ENCODE results near the gene HRK.
A peak's percentile ranks its signal among the peaks of the same experiment; 100 is the strongest.

HRK gene

DNA sequence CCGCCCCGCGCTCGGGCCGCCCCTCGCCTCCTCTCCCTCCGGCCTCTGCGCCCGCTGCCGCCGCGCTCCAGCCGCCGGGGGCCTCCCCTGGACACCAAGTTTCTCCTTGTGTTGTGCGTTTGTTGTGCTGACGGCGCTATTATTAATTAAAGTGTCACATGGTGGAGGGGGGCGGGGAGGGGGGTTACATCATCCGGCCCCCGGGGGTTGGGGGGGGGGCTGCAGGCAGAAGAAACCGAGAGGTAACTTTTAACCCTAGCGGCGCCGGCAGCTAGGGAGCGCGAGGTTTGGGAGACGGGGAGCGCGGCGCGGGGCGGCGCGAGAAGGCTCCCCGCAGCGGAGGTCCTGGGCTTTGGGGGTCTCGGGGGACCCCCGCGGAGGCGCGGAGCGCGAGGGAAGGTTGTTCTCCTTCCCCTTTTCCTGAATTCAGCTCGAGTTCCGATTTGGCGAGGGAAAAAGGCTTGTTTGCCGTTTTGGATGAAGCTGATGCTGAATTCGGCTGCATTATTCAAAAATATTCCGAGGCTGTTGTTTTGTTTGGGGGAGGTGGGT, at the start of gene HRK:
Gene HRK, minus strand, starts transcription at position 117 of the 552 bp plus-strand sequence. CDS start 134 bp downstream, outside the sequence.
- DNase-seq = no peak
- in situ Hi-C loops (cut with HindIII; ENCODE audit: low pct_ligation_motif_present, low pct_unique_long_range_greater_than_20kb, low sequenced_read_pairs) = no loop called here

- in situ Hi-C loops (cut with HindIII; ENCODE audit: low pct_ligation_motif_present, low pct_unique_long_range_greater_than_20kb, low sequenced_read_pairs) = no loop called here
- DNase-seq = no peak
Measured at GRCh38 chr12:116929885-116930284, 48.6 kb upstream of the HRK start.

DNA sequence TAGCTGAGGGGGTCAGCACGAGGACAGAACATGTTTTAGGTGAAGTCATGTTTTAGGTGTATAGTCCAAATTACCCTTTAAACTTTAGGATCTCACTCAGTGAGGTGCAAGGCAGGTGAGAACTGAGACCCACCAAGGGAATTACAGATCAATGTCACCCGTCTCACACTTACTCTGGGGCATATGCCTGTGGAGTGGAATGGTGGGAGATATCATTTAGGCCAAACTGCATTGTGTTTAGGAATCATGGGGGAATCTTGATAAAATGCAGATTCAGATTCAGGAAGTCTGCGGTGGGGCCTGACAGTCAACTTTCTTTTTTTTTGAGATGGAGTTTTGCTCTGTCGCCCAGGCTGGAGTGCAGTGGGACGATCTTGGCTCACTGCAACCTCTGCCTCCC, 47.3 kb upstream of the HRK start:
- in situ Hi-C loops (cut with HindIII; ENCODE audit: low pct_ligation_motif_present, low pct_unique_long_range_greater_than_20kb, low sequenced_read_pairs) = no loop called here
- no peak for DNase-seq

DNA sequence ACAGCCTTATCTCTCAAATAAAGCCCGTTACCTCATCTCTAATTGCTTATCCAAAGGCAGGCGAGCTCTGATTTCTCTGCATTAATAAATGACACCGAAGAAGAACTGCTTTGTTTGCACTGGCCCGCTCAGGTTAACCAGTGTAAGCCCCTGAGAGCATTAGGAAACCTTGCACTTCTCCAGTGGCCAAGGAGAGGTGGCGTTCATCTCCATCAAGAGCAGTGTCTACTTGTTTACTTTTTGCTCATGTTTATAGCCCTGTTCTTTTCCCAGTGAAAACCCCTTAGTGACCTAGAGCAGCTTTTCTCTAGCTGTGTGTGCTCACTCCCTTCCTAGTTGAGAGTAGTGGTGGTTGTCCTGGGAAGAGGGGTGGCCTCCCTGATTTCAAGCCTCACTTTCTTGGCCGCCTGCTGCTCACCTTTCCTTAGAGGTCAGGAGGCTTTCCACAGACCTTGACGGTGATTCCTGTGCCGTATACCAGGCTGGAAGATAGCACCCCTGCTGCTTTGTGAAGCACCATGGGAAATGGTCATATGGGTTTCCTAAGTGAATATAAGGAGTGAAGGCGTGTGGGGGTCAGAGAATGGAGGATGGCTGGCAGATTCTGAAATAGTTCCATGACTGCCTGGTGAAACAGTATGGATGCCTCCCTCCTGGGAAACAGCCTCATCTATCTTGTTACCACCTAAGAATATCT, 46.2 kb upstream of the HRK start:
- in situ Hi-C loops (cut with HindIII; ENCODE audit: low pct_ligation_motif_present, low pct_unique_long_range_greater_than_20kb, low sequenced_read_pairs) = no loop called here
- DNase-seq = no peak

- DNase-seq = no peak
- in situ Hi-C loops (cut with HindIII; ENCODE audit: low pct_ligation_motif_present, low pct_unique_long_range_greater_than_20kb, low sequenced_read_pairs) = no loop called here
Measured at GRCh38 chr12:116926283-116927243, 45.3 kb upstream of the HRK start.

- peak; percentile 76 for DNase-seq
- in situ Hi-C loops (cut with HindIII; ENCODE audit: low pct_ligation_motif_present, low pct_unique_long_range_greater_than_20kb, low sequenced_read_pairs) = loop anchor here (25.0 kb wide), 1 partner anchor 213 kb away; no protein-coding TSS in a partner anchor
Measured at GRCh38 chr12:116924558-116925453, 43.6 kb upstream of the HRK start.

DNA sequence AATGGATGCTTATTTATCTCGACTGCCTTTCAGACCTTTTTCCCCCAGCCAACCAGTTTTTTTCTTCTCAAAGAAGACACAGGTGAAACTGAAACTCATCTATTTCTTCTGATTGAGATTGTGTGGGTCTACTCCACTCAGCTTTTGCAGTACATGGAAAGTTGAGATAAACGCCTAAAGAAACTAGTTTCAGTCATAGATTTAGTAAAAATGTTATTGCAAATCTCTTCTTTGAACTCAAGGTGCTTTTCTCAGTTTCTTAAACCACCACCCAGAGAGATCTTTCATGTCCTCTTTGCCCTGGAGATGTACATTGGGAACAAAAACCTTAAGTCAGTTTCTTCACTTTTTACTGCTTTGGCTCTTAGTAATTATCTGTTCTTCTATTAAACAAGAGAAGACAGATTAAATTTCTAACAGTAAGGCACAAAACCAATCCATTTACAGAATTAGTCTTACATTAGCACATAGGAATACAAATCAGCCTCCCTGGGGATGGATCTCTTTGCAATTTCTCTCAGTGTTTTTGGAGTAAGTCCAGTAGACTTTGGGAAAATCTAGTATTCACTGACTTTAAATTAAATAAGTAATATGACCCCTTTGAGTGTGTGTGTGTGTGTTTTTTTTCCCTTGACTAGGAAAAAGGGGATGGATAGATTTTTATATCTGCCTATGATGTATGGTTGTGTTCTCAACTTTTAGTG, 41.1 kb upstream of the HRK start:
- no peak for DNase-seq
- in situ Hi-C loops (cut with HindIII; ENCODE audit: low pct_ligation_motif_present, low pct_unique_long_range_greater_than_20kb, low sequenced_read_pairs) = loop anchor here (25.0 kb wide), 1 partner anchor 210 kb away; no protein-coding TSS in a partner anchor

GRCh38 chr12:116920939-116921338, 39.7 kb upstream of the HRK start:
- DNase-seq = no peak
- in situ Hi-C loops (cut with HindIII; ENCODE audit: low pct_ligation_motif_present, low pct_unique_long_range_greater_than_20kb, low sequenced_read_pairs) = loop anchor here (25.0 kb wide), 1 partner anchor 209 kb away; no protein-coding TSS in a partner anchor

DNA sequence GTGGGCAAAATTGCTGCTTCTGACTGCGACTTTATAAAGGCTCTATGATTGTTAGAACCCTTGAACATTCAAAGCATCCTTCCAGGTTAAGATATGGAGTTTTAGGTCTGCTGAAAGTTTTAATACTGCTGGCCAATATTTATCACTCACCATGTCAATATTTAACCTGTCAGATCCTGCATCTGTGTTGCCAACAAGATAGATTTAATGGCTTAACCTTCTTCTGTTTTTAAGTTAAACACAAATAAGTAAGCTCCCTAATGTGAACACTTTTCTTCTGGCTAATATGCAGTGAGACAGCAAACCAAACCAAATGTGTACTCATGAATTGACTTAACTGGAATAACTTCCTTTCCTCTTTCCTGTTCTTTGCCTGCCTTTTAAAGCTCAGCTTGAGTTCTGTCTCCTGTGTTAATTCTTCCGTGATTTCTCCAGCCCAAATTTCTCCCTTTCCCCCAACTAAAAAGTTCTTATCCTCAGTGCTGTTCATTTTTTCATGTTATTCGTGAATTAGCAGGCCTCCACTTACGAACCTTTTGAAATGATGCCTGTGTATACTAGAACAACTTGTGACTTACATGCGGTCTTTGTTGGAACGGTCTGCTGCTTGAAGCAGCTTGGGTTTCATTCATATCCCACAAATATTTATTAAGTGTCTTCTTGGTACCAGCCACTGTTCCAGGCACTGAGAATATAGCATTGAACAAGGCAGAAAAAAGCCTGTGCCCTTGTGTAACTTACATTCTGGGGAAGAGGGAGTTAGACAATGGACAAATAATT, 38.7 kb upstream of the HRK start:
- no peak for DNase-seq
- in situ Hi-C loops (cut with HindIII; ENCODE audit: low pct_ligation_motif_present, low pct_unique_long_range_greater_than_20kb, low sequenced_read_pairs) = loop anchor here (25.0 kb wide), 1 partner anchor 208 kb away; no protein-coding TSS in a partner anchor

DNA sequence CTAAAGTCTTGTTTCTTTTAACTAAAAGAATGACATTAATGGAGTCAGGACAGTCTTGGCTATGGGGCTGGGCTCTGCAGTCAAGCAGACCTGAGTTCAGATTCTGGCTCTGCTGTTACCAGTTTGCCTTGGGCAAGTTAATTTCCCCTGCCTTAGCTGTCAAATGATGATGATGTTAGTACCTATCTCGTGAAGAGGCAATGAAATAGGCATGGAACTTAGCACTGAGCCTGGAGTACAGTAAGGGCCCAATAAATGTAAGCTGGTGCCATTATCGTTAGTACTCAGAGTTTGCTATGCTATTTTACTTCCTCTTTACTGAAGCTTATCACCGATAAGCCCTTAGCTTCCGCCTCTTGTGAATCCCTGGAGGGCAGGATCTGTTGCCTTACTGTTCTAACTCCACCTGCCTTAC, 38.0 kb upstream of the HRK start:
- no peak for DNase-seq
- in situ Hi-C loops (cut with HindIII; ENCODE audit: low pct_ligation_motif_present, low pct_unique_long_range_greater_than_20kb, low sequenced_read_pairs) = loop anchor here (25.0 kb wide), 1 partner anchor 207 kb away; no protein-coding TSS in a partner anchor

DNA sequence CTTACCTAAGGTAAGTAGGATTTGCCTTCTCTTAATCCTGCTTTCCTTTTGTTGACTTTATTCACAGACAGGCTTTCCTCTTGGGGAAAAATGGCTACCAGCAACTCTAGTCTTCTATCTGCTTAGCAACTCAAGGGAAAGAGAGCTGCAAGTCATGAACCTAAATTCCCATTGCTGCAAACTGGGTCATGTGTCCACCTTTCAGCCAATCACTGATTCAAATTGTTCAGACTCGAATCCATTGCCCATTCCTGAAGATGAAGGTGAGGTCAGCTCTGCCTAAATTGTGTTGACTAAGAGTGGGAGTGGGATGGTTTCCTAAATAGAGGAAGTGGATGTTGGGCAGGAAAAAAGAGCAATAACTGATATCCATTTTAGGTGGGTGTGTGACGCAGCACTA, 37.2 kb upstream of the HRK start:
- in situ Hi-C loops (cut with HindIII; ENCODE audit: low pct_ligation_motif_present, low pct_unique_long_range_greater_than_20kb, low sequenced_read_pairs) = loop anchor here (25.0 kb wide), 1 partner anchor 206 kb away; no protein-coding TSS in a partner anchor

DNA sequence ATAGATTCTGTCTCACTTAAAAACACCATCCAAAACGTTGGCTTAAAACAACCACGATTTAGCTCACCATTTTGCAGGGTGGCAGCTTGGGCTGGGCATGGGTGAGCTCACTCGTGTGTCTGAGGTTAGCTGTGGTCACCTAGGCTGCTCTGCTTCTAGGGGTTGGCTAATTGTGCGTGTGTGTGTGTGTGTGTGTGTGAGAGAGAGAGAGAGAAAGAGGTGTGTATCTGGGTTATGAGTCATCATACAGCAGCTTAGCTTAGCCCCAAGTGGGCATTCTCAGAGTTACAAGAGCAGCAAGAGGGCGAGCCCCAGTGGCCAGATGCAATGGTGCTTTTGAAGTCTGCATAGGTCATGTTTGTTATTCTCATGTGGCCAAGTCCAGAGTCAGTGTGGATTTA, 35.5 kb upstream of the HRK start:
- peak; percentile 95 for DNase-seq
- in situ Hi-C loops (cut with HindIII; ENCODE audit: low pct_ligation_motif_present, low pct_unique_long_range_greater_than_20kb, low sequenced_read_pairs) = loop anchor here (25.0 kb wide), 1 partner anchor 204 kb away; no protein-coding TSS in a partner anchor

More for the DNA sequence above, 37.2 kb upstream of the HRK start:
- no peak for DNase-seq

- DNase-seq = peak; percentile 41
- in situ Hi-C loops (cut with HindIII; ENCODE audit: low pct_ligation_motif_present, low pct_unique_long_range_greater_than_20kb, low sequenced_read_pairs) = loop anchor here (25.0 kb wide), 1 partner anchor 204 kb away; no protein-coding TSS in a partner anchor
Measured at GRCh38 chr12:116916122-116916521, 34.9 kb upstream of the HRK start.

DNA sequence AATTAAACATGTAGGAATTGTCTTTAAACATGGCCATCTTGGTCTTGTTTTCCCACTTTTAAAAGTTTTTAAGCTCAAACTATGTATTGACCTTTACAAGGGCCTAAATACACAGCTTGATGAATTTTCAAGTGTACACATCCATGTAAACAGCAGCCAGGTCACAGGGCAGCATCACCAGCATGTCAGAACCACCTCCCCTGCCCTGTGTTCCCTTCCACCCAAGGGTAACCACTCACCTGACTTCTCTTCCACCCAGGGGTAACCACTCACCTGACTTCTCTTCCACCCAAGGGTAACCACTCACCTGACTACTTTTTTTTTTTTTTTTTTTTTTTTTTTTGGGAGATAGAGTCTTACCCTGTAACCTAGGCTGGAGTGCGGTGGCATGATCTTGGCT, 34.1 kb upstream of the HRK start:
- in situ Hi-C loops (cut with HindIII; ENCODE audit: low pct_ligation_motif_present, low pct_unique_long_range_greater_than_20kb, low sequenced_read_pairs) = loop anchor here (25.0 kb wide), 1 partner anchor 203 kb away; no protein-coding TSS in a partner anchor
- DNase-seq = no peak

DNA sequence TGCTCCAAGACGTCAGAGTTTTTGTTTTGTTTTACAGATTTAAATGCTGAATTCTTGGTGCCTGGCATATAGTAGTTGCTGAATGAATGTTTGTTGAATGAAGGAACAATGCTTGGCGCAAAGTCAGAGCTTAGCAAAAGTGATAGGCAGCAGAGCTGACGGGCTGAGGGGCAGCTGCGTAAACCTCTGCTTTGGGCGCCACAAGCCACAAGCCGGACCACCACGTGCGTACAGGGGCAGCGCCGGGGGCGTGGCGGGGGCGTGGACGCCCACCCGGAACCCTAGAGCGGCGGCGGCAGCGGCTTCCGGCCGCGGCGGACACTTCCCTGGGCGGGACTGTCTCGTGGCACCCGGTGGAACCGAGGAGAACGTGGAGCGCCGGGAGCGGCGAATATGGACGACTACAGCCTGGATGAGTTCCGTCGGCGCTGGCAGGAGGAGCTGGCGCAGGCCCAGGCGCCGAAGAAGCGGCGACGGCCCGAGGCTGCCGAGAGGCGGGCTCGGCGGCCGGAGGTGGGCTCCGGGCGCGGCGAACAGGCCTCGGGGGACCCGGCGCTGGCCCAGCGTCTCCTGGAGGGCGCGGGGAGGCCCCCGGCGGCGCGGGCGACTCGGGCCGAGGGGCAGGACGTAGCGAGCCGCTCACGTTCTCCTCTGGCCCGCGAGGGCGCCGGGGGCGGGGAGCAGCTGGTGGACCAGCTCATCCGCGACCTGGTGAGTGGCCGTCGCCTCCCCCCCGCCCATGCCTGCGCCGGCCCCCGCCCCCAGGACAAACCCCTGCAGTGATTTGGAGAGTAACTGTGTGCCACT, 29.6 kb upstream of the HRK start, which contains the start of gene FBXW8:
Gene FBXW8, plus strand, starts transcription at position 306 of the 807 bp plus-strand sequence. Its CDS starts 88 bp downstream, at position 394.
- in situ Hi-C loops (cut with HindIII; ENCODE audit: low pct_ligation_motif_present, low pct_unique_long_range_greater_than_20kb, low sequenced_read_pairs) = loop anchor here (25.0 kb wide), 1 partner anchor 199 kb away; no protein-coding TSS in a partner anchor
- DNase-seq = peak; percentile 83

GRCh38 chr12:116910280-116910644, 29.0 kb upstream of the HRK start:
- DNase-seq = no peak
- in situ Hi-C loops (cut with HindIII; ENCODE audit: low pct_ligation_motif_present, low pct_unique_long_range_greater_than_20kb, low sequenced_read_pairs) = loop anchor here (25.0 kb wide), 1 partner anchor 198 kb away; no protein-coding TSS in a partner anchor

All from ACHN (cell line).